HG03139 (cell line): ENCODE data around the gene LTBR.

Experiments
- ATAC-seq: cut with Tn5 transposase; IDR thresholded peaks from one replicate; pipeline ENCODE4 v1.9.1; 2021; ENCODE audit not compliant: unreplicated experiment

LTBR gene

DNA sequence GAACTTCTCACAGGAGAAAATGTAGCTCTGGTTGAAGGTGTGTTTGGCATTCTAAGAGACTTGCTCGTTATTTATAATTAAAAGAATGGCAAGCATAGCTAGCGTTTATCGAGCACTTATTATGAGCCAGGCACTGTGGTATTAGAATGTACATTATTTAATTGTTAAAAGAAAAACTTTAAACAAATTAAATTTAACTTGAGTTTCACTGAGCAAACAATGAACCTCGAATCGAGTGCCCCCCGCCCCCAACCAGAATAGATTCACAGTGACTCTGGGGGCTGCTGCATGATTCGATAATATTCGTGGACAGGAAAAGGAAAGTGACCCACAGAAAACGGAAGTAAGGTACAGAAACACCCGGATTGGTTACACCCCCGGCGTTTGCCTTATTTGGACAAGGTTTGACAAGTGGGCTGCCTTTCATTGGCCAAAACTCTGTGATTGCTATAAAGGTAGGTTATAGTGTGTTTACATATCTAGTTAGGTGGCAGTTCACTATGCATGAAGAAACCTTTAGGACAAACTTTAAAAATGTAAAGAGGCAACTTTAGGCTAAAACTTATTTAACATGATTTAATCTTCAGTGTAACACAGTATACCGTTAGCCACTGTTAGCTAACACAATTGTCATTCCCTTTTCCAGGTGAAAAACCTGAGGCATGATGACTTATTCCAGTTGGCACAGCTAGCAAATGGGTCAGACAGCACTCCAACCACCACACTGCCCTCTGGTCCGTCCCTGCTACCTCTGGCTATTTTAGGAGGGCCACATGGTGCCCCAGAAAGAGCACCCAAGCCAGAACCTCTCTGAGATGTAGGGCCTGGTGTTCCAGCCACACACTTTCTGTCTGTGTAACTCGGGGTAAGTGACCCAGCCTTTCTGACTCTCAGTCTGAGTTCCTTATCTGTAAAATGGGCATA, 15.7 kb upstream of the LTBR start:
- no peak for ATAC-seq

DNA sequence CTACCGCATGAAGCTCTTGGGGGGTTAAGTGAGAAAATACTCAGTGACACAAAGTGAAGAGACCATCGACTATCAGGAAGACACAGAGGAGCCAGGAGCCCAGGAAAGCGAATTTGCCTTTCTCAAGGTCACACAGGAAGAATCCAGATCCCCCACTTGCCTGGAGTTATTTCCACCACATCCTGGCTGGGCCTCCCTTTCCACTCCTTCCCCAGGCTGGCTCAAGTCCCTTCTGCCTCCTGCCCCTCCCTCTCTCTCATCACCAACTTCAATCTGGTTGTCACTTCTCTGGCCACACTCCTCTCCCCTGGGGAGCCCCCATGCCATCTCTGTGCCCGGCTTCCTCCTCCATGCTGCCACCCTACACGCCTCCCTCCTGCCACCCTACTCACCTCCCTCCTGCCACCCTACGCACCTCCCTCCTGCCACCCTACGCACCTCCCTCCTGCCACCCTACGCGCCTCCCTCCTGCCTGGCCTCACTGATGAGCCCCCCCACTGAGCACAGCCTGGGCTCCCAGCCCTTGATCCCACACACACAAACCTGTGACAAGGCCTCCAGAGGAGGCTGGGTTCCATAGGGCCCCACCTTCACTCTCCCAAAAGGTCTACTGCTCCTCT, 14.9 kb upstream of the LTBR start:
- ATAC-seq = no peak

DNA sequence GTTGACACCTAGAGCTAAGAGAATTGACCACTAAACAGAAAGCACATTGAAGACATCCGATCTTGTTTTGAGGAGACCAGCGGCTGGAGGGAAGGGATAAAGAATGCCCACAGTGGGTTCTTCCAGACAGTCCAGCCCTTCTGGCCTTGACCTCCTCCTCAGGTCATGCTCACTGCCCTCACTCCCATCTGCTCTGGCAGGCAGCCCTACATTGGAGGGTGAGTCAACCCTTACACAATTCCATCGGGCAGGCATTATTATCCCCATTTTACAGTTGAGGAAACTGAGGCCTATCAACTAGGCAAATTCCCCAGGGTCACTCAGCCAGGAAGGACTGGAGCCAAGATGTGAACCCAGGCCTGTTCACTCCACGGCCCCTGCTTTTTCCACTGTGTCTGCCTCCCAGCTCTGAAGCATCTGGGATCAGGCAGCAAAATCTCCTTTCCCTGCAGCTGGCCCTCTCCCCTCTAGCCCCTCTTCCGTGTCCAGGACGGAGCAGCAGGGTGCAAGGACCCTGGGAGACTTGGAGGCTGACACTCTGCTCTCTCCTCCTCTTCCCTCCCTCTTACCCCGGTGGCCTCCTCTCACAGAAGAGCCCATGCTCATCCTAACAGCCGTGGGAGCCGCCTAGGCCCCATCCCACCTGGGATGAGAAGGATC, 13.9 kb upstream of the LTBR start:
- ATAC-seq = no peak

DNA sequence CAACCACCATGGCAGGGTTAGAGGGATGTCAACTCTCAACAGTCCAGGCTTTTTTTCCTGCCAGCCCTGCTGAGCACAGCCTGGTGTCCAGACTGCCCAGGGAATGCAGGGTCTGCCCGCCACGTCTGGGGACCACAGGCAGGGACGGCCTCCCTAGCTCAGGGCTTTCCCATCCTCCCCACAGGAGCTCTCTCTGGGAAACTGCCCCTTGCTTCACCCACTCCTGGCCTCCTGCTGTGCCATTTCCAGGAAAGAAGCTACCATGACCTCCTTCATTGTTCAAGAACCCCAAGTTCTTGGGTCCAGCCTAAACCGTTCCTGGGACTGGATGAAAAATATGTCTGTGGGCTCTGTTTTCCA, 13.4 kb upstream of the LTBR start:
- ATAC-seq = no peak

DNA sequence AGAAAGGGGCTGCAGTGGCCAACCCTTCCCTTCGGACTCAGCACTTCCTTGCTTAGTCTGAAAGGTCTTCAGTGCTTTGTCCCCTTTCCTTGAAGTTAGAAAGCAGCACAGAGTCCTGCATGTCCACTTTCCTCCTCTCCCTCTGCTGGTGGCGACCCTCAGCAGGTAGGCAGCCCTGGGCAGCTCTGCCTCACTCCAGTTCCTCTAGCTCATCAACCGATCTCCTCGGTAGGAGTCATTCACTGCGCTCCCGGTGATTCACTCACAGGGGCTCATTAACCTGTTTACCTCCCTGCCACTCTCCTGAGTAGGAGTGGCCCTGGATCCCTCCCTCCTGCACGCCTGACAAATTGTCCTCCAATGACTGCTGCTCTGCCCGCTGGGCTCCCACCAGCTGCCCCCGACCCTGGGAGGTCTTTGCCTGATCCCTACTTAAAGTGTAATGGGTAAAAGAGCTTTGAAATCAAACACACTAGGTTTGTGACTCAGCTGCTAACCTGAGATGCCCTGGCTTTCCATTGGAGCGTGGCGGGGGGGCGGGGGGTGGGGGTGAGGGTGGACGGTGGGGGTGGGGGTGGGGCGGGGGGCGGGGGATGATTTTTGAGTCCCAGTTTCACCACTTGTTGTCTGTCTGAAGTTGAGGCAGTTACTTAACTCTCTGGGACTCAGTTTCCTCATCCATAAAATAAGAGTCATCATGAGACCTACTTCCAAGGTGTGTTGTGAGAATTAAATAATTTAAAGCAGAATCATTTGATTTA, 12.8 kb upstream of the LTBR start:
- no peak for ATAC-seq

DNA sequence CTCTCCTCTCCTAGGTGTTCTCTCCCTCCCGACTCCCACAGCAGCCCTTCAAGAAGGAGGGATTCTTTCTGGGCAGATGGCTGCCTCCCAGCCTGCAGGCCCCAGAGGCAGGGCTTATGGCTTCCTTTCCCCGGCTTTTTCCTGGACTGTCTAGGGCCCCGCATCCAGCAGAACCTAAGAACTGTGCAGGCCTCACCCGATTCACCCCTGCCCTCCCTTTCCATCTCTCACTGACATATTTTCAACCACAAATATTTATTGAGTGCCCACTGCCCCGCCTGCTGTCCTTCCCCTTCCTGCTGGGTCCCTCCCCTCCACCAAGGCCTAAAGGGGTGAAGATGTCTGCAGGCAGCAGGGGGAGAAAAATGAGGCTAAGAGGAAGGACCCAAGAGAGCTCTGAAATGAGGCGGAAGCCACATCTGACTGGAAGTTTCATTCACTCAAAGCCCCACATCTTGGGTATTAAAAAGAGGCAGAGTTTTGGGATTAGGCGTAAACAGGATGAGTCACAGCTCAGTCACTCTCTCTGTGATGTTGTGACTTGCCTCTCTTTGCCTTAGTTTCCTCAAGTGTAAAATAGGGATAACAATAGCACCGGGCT, 11.5 kb upstream of the LTBR start:
- no peak for ATAC-seq

DNA sequence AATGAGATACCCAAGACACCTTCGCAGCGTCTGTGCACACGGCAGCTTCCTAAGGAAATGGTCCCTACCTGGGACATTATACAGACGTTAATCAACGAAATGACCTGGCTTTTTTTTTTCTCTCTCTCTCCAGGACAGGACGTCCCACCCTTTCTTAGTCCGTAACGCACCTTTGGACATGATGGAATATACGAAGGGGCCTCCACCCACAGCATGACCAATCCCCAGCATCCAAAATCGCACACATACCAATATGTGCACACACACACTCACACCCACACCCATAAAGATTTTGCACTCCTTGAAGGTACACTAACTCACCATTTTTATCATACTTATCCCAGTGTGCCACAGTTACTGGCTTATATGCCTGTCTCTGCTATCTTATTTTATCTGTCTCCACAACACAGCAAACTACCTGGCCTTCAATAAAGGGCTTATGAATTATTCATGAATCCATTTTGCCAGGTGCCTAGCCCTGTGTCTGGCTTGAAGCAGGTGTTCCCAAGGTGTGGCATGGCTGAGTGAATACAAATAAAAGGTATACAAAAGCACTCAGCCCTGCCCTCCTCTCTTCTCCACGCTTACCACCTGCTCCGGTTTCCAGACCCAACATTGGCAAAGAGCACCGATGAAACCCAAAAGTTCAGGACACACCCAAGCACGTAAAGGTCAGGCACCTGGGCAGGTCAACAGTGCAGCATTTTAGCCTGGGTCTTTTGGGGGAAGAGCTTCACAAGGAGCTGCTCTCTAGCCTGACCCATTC, 10.8 kb upstream of the LTBR start:
- ATAC-seq = no peak

DNA sequence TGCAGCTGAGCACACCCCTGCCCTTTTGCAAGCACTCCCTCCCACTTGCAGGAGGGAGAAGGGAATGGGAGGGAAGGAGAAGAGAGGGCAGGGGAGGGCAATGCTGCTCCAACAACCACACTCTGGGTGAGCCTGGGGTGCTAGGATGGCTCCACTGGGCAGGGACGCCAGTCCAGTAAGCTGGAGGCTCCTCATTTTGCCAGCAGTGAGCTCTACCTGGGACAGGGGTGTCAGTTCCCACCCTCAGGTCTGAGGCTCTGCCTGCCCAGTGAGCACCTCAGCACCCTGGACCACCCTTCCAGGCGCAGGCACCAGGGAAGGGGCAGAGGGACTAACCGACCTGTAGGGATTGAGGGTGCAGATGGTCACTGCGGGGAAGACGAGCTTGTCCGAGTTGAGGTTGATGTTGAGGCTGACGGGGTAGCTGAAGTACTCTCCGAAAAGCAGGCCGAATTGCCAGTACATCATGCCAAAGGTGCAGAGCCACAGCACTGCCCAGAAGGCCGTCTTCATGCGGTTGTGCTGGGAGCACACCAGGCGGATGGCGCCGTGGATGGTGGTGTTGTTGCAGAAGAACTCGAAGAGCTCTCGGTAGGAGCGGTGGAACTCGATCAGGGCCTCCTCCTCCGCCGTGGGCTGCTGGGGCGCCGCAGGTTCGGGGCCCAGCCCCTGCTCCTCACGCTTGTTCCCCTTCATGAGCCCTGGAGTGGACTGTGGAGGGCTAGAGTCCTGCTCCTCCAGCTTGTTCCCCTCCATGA, 9.8 kb upstream of the LTBR start:
- ATAC-seq = no peak

DNA sequence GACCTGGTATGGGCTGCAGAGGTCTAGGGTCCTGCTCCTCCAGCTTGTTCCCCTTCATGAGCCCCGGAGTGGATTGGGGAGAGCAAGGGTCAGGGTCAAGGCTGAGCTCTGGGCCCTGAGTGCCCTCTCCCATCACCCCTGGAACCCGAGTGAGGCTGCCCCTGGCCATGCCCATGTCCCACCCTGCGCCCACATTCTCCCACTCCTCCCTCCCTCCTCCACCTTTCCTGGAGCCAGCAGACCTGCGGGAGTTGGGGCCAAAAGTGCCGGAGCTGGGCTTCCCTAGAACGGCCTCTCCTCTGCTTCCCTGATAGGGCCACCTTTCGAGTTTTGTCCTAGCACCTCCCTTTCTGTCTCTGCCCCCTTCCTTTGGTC, 9.2 kb upstream of the LTBR start:
- no peak for ATAC-seq

DNA sequence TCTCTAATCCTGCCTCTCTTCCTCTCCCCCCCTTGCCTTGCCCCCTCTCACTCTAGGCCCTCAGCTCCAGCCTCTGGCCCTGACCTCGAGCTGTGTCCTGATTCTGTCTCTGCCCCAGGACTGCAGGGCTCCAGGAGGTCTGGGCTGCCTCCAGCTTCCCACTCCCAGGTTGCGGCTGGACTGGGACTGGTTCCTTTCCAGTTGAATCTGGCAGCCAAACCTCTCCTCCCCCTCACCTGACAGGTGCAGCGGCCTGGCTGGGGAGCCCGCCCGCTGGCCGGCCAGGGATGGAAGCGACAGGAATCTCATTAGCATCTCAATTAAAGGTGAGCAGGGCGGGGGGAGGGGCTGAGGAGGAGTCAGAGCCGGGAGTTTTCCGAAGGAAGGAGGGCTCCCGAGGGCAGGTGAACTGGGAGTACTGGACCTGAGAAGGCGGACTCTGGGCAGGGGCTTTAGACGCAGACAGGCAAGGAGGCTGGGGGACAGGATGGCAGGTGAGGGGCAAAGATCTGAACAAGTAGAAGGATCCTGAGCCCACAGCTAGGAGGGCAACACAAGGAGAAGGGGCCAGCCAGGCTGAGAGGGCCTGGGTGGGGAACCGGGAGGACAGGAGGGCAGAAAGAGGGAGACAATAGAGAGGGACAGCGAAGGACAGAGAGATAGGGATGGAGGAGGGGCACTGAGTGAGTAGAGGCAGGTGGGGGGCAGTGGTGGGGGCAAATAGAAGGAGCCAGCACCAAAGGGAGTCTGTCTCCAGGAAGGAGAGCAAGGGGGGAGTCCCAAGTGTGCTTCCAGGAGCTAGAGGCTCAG, 8.5 kb upstream of the LTBR start, which contains the start of gene SCNN1A:
TSS of gene SCNN1A (minus strand) at position 295 of the 810 bp plus-strand sequence. CDS start 780 bp downstream, outside the sequence.
- no peak for ATAC-seq

DNA sequence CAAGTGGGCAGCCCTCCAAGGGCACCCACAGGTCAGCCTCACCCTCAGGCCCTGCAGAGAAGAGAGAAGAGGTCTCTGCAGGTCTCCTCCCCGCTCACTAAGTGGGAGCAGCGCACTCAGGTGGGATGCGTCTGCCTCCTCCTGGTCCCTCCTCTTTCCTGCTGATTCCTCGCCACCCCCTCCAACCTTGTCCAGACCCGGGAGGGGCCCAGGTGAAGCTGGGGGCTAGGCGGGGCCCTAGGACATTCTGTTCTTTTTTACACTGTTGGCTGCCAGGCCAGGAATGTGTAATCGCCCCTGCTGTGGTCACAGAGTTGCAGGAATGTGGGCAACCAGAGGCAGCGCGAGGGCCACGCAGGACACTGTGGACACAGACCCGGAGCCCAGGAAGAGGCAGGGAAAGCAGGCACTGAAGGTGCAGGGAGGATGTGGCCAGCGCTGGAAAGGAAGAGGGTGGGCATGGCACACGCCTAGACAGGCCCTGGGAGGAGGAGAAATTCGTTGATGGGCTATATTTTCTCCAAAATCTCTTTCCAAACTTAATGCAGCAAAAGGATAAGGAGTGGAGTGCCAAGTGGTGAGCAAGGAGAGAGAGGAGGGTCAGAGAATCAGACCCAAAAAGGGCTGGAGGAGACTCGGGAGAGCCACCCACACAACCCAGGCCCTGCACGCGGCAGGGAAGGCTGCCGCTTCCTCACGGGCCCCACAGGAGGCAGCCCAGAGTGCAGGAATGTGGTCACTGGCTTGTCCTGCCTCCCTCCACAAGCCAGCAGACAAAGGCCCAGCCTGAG, 7.7 kb upstream of the LTBR start:
- no peak for ATAC-seq

DNA sequence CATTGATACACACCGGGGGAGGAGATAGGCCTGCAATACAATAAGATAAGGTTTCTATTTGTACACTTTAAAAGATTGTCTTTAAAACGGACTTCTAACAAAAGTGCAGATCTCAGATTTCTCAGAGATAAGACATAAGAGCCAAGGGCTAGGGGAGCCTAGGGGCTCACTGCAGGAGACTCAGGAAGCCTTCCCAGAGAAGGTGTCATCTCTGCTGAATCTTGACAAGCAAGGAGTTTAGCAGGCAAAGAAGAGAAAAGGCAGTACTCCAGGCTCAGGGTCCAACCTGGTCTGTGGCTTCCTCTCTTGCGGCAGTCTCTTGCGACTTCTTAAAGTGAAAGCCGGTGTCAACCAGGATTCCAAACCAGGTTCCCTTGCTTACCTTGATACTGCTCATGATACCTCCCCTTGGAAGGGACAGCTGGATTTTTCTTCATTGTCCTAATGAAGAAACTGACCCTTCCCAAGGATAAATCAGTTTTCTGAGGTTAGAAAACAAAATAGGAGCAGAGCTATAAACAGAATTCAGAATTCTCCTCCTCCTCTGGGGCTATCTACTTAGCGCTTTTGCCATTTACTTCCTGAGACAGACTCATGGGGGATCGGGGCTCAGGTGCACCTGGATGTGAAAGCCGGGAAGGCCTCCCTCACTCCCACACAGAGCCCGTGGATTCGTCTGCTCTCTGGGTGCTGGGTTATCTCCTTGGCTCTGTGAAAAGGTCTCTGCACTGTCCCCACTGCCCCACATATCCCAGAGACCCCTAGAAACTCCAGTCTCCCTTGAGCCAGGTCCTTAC, 6.9 kb upstream of the LTBR start:
- no peak for ATAC-seq

DNA sequence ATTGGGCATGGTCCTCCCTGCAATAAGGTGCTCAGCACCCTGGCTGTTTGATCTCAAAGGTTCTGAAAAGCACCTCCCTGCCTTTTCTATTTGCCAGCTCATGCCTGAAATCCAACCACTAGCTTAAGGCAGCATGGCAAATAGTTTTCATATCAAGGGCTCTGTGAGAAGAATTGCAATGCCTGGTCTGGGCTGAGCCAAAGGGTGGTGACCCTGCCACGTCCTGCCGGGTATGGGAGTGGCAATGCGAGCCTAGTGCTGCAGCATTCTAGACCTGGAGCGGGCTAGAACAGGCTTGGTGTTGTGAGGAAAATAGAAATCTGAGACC, 6.3 kb upstream of the LTBR start:
- no peak for ATAC-seq

DNA sequence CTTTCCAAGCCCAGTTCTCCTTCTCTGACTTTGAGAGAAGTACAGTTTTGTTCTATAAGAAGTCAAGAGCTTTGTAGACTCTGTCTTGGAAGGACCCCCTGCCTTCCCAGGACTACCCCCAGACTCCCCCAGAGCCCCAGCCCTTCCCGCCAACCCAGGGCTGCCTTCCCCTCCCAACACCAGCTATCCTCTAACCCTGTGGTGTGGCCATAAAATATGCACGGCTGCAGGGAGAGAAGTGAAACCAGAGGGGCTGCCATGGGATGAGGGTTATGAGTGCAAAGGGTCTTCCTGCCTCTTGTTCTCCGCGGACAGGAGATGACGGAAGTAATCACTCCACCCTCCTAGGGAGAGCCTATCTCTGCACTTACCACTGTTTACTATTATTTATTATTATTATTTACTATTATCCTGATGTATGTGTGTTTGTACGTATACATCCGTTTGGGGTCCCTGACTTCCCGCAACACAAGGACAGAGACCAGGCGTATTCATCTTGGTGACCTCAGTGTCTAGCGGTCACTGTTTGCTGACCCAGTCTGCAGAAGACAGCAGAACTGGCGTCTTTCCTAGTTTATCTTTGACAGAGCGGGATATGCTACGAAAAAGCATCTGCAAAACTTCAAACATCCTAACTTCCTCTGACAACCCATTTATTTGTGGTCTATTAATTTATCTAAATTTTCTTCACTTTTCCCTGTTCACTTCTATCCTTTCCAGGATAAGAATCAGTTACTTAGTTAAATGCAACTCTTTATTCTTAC, 5.1 kb upstream of the LTBR start:
- ATAC-seq = no peak

DNA sequence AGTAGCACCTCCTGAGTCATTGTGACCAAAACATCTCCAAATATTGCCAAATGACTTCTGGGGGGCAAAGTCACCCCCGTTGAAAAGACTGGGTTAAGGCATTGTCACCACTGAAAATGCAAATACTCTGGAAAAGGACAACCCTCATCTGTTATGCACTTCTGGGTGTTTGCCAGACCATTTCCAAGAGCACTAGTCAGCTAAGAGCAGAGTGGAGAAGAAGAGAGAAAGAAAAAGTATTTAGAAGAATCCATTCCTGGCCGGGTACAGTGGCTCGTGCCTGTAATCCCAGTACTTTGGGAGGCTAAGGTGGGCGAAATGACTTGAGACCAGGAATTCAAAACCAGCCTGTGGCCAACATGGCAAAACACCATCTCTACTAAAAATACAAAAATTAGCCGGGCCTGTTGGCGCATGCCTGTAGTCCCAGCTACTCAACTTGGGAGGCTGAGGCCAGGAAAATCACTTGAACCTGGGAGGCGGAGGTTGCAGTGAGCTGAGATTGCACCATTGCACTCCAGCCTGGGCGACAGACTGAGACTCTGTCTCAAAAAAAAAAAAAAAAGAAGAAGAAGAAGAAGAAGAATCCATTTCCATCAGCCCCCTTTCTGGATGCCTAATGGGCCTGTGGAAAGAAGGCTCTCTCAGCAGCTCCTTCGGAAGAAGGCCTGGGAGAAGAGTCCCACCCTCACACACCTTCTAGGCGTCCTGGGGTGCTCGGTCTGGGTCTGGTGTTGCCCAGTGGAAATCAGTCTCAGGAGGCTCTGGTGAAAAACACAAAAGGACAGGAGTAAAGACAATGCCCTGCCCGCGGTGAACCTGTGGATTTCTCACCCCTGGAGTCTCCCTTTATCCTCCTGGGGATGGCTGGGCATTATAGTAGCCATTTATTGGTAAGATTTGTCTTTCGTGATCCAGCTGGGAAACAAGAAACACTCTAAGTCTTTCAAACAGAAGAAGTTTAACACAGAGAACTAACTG, 3.5 kb upstream of the LTBR start:
- ATAC-seq = no peak
